GM12878 (cell line): Measurements from ENCODE around the gene PRDM12. TPM values are rescaled to one million over a fixed set of nuclear protein-coding genes. Genes with fewer than 3 reads are reported as not detected.

Source experiments
- ATAC-seq: fragments of 200-7000 bp; cut with Tn5 transposase; 3 replicates; pipeline ENCODE4 v1.9.1; 2020; ENCODE audit warnings: mild to moderate bottlenecking, moderate library complexity
- BruUV-seq: library from RNA; stranded (reverse); fragments of 400-500 nt; replicated peaks from 2 replicates; lab custom pipeline; 2021; lab: Mats Ljungman, UMichigan
- CTCF ChIA-PET: fragments of 300-600 bp; sonication (Branson Sonifier 250); formaldehyde crosslinking; extraction: SDS; loops from one replicate; lab custom pipeline; 2021; ENCODE audit warnings: inconsistent platforms; lab: Yijun Ruan, JAX
- POLR2A ChIA-PET: fragments of 350-600 bp; formaldehyde crosslinking; extraction: SDS; loops from one replicate; lab custom pipeline; 2021; ENCODE audit warnings: inconsistent platforms; lab: Charles Lee
- RAD21 ChIA-PET: fragments of 300-600 bp; sonication (Branson Sonifier 250); formaldehyde crosslinking; loops from one replicate; lab custom pipeline; 2023; ENCODE audit warnings: antibody characterized with exemption; ENCODE audit not compliant: unreplicated experiment; lab: Charles Lee
- SMC1A ChIA-PET: fragments of 300-600 bp; sonication (Branson Sonifier 250); formaldehyde crosslinking; loops from one replicate; lab custom pipeline; 2023; ENCODE audit not compliant: unreplicated experiment, uncharacterized antibody; lab: Charles Lee
- DNase-seq: peaks from one replicate; pipeline ENCODE4 v3.0.0-alpha.2; 2011; ENCODE audit warnings: low read depth, low spot score
- FAIRE-seq: peaks from 3 replicates; lab custom pipeline; 2011; peaks lifted over from hg19 to GRCh38; lab: Jason Lieb, UNC
- H2AFZ ChIP-seq: 2 replicates; pipeline ENCODE4 v1.6.0; 2011; ENCODE audit warnings: low read depth, low read length, control low read depth; ENCODE audit not compliant: control insufficient read depth
- H3K27ac ChIP-seq: 2 replicates; pipeline ENCODE4 v1.5.1; 2011; ENCODE audit warnings: control low read depth; ENCODE audit not compliant: control insufficient read depth, insufficient read depth
- H3K27me3 ChIP-seq, 2 experiments: replicated peaks in 1 of 2; 2 replicates each; pipeline versions ENCODE4 v1.6.0 to v1.6.1; 2011; ENCODE audit warnings: low read length in 1 of 2; ENCODE audit not compliant: control insufficient read depth in 2 of 2, insufficient read depth in 2 of 2
- H3K36me3 ChIP-seq, 2 experiments: 2 replicates each; pipeline ENCODE4 v1.5.1; 2011; ENCODE audit warnings: low read length in 1 of 2; ENCODE audit not compliant: control insufficient read depth in 2 of 2, insufficient read depth in 2 of 2
- H3K4me1 ChIP-seq: 2 replicates; pipeline ENCODE4 v1.6.1; 2011; ENCODE audit warnings: mild to moderate bottlenecking, low read length, moderate library complexity, mixed read lengths; ENCODE audit not compliant: control insufficient read depth, insufficient read depth
- H3K4me2 ChIP-seq: 2 replicates; pipeline ENCODE4 v1.6.0; 2011; ENCODE audit warnings: control low read depth; ENCODE audit not compliant: control insufficient read depth, insufficient read depth
- H3K4me3 ChIP-seq: fragments of 200-600 bp; sonication (generic); 2 replicates; pipeline ENCODE4 v1.5.1; 2016
- H3K79me2 ChIP-seq: 2 replicates; pipeline ENCODE4 v1.6.0; 2011; ENCODE audit warnings: low read length; ENCODE audit not compliant: control insufficient read depth, insufficient read depth
- H3K9ac ChIP-seq: 2 replicates; pipeline ENCODE4 v1.8.0; 2011; ENCODE audit warnings: low read length, control low read depth, mixed read lengths; ENCODE audit not compliant: control insufficient read depth, insufficient read depth
- H3K9me3 ChIP-seq: replicated peaks from 3 replicates; pipeline ENCODE4 v1.5.1; 2011; ENCODE audit warnings: mild to moderate bottlenecking, low read length; ENCODE audit not compliant: control insufficient read depth, insufficient read depth
- H4K20me1 ChIP-seq: 2 replicates; pipeline ENCODE4 v1.6.0; 2011; ENCODE audit not compliant: control insufficient read depth, insufficient read depth
- JUNB ChIP-seq: IDR thresholded peaks from 2 replicates; pipeline ENCODE4 v1.6.1; 2016; ENCODE audit warnings: antibody characterized with exemption, mild to moderate bottlenecking
- KAT2A ChIP-seq: conservative IDR thresholded peaks from 2 replicates; pipeline ENCODE4 v1.6.1; 2011; ENCODE audit warnings: low read depth, low read length; ENCODE audit not compliant: control insufficient read depth
- POU2F2 ChIP-seq: IDR thresholded peaks from 3 replicates; pipeline ENCODE4 v1.6.1; 2011; ENCODE audit warnings: low read depth, mild to moderate bottlenecking, low read length, borderline replicate concordance
- WGBS: methylation state at CpG from one replicate; pipeline ENCODE4 v1.1.6; 2016; ENCODE audit warnings: low lambda C conversion rate; ENCODE audit not compliant: insufficient replicate concordance, insufficient coverage; ENCODE audit errors: missing lambda C conversion rate; 5-methylcytosine and 5-hydroxymethylcytosine counted together
- in situ Hi-C: fragments of 300-500 bp; cut with MboI; formaldehyde crosslinking; loops from 9 replicates; pipeline ENCODE4 v1.14.3; 2018; ENCODE audit warnings: mixed read lengths
- intact Hi-C: fragments of 100-400 bp; cut with micrococcal nuclease; formaldehyde crosslinking; loops from one replicate; pipeline ENCODE4 v1.14.2; 2022; ENCODE audit not compliant: unreplicated experiment
- polyA plus RNA-seq, 11 experiments: library from polyadenylated mRNA; depleted of rRNA in 4 of 11; unstranded in 6 of 11; stranded (reverse) in 5 of 11; fragments of >200 nt; fragmentation: Nextera tagmentation in 4 of 11; fragmentation: Illumina TruSeq in 1 of 11; extraction: Ambion mirVana in 4 of 11; extraction: Trizol in 1 of 11; gene quantifications; 1 replicate in 1 of 11; 2 replicates in 10 of 11; pipeline versions ENCODE4 v1.2.1 to v1.2.3, GENCODE V29; 2011 to 2016; ENCODE audit warnings: inconsistent platforms in 2 of 11, missing spikeins in 2 of 11, low read depth in 1 of 11
- total RNA-seq, 4 experiments: library from RNA; depleted of rRNA in 3 of 4; stranded (reverse); fragments of >200 nt in 3 of 4; fragmentation: Illumina TruSeq in 1 of 4; extraction: Trizol in 1 of 4; gene quantifications; 2 replicates each; pipeline versions ENCODE4 v1.2.1 to v1.2.3, GENCODE V29; 2013 to 2021
- TF ChIP-seq, protein P1 (sequence below): fragments of 450-650 bp; IDR thresholded peaks from 2 replicates; pipeline ENCODE4 v1.6.1; 2017; ENCODE audit warnings: low read depth, mild to moderate bottlenecking, moderate library complexity

The PRDM12 gene
- total and polyA plus RNA-seq, 10 of the 15 experiments (the other 5 are each of a cell fraction or from before 2014, with no cell fraction given): not detected

- Histone ChIP-seq H4K20me1 (no peaks in the 10 kb centered on the region), H3K79me2 (no peaks in the 10 kb centered on the region), H3K27ac (no peak overlapping the region), H3K4me2 (no peak overlapping the region), H3K4me1 (no peaks in the 10 kb centered on the region), H2AFZ (no peak overlapping the region), H3K4me3 (no peak overlapping the region), H3K9me3 (no peaks in the 10 kb centered on the region), H3K9ac (no peak overlapping the region), H3K27me3 (no peaks in the 10 kb centered on the region), H3K36me3 (peaks cover 0 to 12% of the 10 kb centered on the region in 2 experiments; a peak in 3 of 4 replicates)
- CTCF ChIA-PET: no interaction called here
- WGBS: 86% methylated on average over 20 of the region's 20 CpGs
- POLR2A ChIA-PET: no interaction called here
- FAIRE-seq (no peak), ATAC-seq (no peak), DNase-seq (no peak)
- no TSS peak for BruUV-seq
- TF ChIP-seq JUNB (no peak), KAT2A (no peak), POU2F2 (no peak)
- TF ChIP-seq, protein P1, sequence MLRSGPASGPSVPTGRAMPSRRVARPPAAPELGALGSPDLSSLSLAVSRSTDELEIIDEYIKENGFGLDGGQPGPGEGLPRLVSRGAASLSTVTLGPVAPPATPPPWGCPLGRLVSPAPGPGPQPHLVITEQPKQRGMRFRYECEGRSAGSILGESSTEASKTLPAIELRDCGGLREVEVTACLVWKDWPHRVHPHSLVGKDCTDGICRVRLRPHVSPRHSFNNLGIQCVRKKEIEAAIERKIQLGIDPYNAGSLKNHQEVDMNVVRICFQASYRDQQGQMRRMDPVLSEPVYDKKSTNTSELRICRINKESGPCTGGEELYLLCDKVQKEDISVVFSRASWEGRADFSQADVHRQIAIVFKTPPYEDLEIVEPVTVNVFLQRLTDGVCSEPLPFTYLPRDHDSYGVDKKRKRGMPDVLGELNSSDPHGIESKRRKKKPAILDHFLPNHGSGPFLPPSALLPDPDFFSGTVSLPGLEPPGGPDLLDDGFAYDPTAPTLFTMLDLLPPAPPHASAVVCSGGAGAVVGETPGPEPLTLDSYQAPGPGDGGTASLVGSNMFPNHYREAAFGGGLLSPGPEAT: no peak
- intact Hi-C loops: no loop called here
- RAD21 ChIA-PET: no interaction called here
- SMC1A ChIA-PET: no interaction called here
- in situ Hi-C loops: no loop called here
Observed at GRCh38 chr9:130639124-130639765, 25.1 kb upstream of the PRDM12 start.
